Lower lobe of right lung (tissue), 2 donors: ENCODE data around the gene MAMDC4. TPM values are rescaled to one million over a fixed set of nuclear protein-coding genes. Genes with fewer than 3 reads are reported as not detected.
A peak's percentile ranks its signal among the peaks of the same experiment; 100 is the strongest.

ENCODE experiments used
- ATAC-seq, 2 donors: fragments of 200-7000 bp; cut with Tn5 transposase; one replicate each; pipeline ENCODE4 v1.9.1; 2020 to 2022; ENCODE audit warnings: mild to moderate bottlenecking in 2 of 2, moderate library complexity in 2 of 2
- DNase-seq: peaks from one replicate; pipeline ENCODE4 v3.0.0-alpha.2; 2020
- H3K27ac ChIP-seq: fragments of 200-600 bp; one replicate; pipeline ENCODE4 v1.8.0; 2022
- H3K27me3 ChIP-seq: fragments of 200-600 bp; one replicate; pipeline ENCODE4 v1.8.0; 2022; ENCODE audit warnings: low read depth
- H3K36me3 ChIP-seq: fragments of 200-600 bp; one replicate; pipeline ENCODE4 v1.8.0; 2022; ENCODE audit warnings: mild to moderate bottlenecking
- H3K4me1 ChIP-seq: fragments of 200-600 bp; one replicate; pipeline ENCODE4 v1.8.0; 2022
- H3K4me3 ChIP-seq: fragments of 200-600 bp; one replicate; pipeline ENCODE4 v1.8.0; 2022; ENCODE audit warnings: mild to moderate bottlenecking
- H3K9me3 ChIP-seq: fragments of 200-600 bp; one replicate; pipeline ENCODE4 v1.8.0; 2022
- CTCF ChIP-seq: fragments of 200-600 bp; IDR thresholded peaks from one replicate; pipeline ENCODE4 v1.8.0; 2022; ENCODE audit warnings: antibody characterized with exemption, mild to moderate bottlenecking
- intact Hi-C: fragments of 100-400 bp; cut with DNase I; formaldehyde crosslinking; loops from one replicate; pipeline ENCODE4 v1.11.0; 2022
- total RNA-seq: library from RNA; stranded (reverse); fragmentation: NEBNext Ultra II Directional; extraction: Animal tissue kit (Norgen Biotek cat#: 25700); gene quantifications from one replicate; pipeline ENCODE4 v1.2.1, GENCODE V29; 2021
- donor health status: DM: no; HTN: yes; CAD: no; lungs with severe emphysema.

MAMDC4 gene
- total RNA-seq, 1 donor from 2014 or later: 13.5 TPM

DNA sequence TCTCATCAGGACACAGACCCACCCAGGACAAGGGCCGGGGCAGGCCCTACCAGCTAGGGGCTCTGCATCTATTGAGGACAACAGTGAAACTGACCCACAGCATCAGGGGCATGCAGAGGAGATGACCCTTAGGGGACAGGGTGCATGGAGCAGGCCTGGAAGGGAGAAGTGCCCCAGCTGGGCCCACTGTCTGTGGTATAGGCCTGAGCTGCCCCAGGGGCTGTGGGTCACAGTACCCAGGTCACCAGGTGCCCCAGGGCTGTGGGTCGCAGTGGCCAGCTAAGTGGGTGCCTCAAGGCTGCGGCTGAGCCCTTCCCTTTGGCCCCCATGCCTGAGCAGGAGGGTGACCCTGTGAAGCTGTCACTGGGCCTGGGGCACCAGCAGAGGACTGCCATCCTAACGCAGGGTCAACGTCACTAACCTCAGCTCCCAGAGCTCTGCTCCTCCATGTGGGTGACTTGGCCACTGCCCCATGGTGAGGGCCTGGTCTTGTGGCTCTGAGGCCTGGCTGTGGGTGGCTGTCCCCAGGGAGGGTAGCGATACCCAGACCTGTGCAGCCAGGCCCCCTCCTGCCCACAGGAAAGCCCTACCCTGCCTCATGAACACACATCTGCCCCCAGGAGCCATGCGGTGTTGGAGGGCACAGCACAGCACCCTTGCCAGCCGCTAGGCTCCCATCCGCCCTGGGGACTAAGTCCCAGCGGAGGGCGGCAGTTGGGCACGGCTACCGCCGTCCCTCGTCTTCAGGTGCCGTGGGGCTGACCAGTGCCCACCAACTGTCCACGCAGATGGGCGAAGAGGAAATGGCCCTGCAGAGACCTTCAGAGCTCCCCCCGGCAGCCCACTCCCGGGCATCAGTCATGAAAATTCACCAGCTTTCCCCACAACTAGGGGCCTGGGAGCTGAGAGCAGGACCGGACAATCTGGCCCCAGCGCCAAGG lies 9.1 kb downstream of the MAMDC4 start:
- no peaks in the 10 kb centered on the region for H3K9me3 ChIP-seq
- no peak overlapping the region for H3K4me3 ChIP-seq
- intact Hi-C loops: no loop called here
- ATAC-seq (no peak), DNase-seq (no peak)
- H3K36me3 ChIP-seq: peaks cover 41% of the 10 kb centered on the region
- no peak overlapping the region for H3K27ac ChIP-seq
- H3K27me3 ChIP-seq: no peaks in the 10 kb centered on the region
- H3K4me1 ChIP-seq: peaks cover 28% of the 10 kb centered on the region
- TF ChIP-seq CTCF: no peak

GRCh38 chr9:136861874-136862457 lies 9.8 kb downstream of the MAMDC4 start:
- TF ChIP-seq CTCF: no peak
- Histone ChIP-seq H3K36me3 (peaks cover 41% of the 10 kb centered on the region), H3K9me3 (no peaks in the 10 kb centered on the region), H3K4me1 (peaks cover 31% of the 10 kb centered on the region), H3K27ac (no peak overlapping the region), H3K4me3 (no peak overlapping the region), H3K27me3 (no peaks in the 10 kb centered on the region)
- ATAC-seq: no peak
- no peak for DNase-seq
- intact Hi-C loops: no loop called here

GRCh38 chr9:136862849-136863622 lies 10.9 kb downstream of the MAMDC4 start:
- H3K9me3 ChIP-seq: no peaks in the 10 kb centered on the region
- ATAC-seq: no peak
- H3K27me3 ChIP-seq: no peaks in the 10 kb centered on the region
- no peak for TF ChIP-seq CTCF
- H3K27ac ChIP-seq: no peak overlapping the region
- intact Hi-C loops: no loop called here
- H3K4me3 ChIP-seq: no peak overlapping the region
- DNase-seq: peak; percentile 43
- peaks cover 35% of the 10 kb centered on the region for H3K4me1 ChIP-seq
- H3K36me3 ChIP-seq: peaks cover 41% of the 10 kb centered on the region

DNA sequence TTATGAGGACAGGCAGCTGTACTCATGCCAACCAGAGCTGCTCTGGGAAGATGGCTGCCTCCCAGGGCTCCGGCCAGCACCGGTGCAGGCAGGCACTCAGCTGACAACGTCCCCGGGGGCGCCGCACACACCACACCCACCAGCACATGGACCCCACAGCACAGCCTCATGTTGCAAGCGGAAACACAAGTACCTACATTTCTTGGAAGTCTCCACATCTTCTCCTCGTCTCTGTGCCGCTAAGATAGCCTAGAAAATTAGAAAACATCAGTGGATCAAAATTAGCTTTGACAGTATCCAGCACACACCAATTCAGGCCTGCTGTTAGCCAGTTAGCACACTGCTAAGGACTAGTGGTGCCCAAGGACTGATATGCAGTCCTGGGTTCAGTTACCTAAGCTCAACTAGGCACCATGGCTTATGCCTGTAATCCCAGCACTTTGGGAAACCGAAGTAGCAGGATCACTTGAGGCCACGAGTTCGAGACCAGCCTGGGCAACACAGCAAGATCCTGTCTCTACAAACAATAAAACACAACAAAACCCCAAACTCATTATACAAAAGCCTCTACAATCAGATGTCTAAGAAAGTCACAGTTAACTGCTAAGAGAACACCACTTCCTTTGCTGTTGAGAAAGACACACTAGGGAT lies 11.6 kb downstream of the MAMDC4 start:
- DNase-seq (no peak), ATAC-seq (no peak)
- intact Hi-C loops: no loop called here
- H3K4me3 ChIP-seq: no peak overlapping the region
- no peak for TF ChIP-seq CTCF
- H3K4me1 ChIP-seq: peaks cover 33% of the 10 kb centered on the region
- no peaks in the 10 kb centered on the region for H3K9me3 ChIP-seq
- peaks cover 41% of the 10 kb centered on the region for H3K36me3 ChIP-seq
- no peaks in the 10 kb centered on the region for H3K27me3 ChIP-seq
- H3K27ac ChIP-seq: no peak overlapping the region
